HG02973 (cell line): ENCODE results near the gene GPC6.
"Not testable (repeated sequence)": the region's sequence is repeated elsewhere in the genome, so short reads cannot be mapped to it uniquely, and the experiment has no call there.

ENCODE experiments used
- ATAC-seq: cut with Tn5 transposase; IDR thresholded peaks from one replicate; pipeline ENCODE4 v1.9.1; 2021; ENCODE audit warnings: moderate library complexity; ENCODE audit not compliant: unreplicated experiment

GPC6 gene

DNA sequence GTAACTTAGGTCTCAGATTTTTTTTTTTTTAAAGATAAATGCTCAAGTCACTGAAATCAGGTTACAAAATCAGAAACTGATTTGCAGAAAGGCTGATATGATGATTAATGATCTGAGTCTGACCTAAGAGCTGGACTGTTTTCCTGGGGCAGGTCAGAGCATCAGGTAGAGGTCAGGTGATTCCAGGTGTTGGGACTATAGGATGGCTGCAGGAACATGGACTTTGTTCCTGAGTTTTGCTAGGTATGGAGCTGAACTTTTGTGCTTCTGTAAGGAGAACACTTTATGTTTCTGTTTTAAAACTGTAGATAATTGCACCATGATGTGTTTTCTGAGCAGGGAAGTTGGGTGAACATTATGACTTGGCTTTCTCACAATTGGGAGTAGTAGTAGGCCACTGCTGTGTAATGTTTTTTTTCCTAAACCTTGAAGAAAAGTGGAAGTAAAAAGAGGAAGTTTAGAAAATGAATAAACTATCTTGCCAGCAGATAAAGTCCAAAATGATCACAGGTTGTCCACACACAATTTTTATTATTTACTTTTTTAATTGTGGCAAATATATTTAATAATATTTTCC, 955.7 kb downstream of the GPC6 start:
- no peak for ATAC-seq

DNA sequence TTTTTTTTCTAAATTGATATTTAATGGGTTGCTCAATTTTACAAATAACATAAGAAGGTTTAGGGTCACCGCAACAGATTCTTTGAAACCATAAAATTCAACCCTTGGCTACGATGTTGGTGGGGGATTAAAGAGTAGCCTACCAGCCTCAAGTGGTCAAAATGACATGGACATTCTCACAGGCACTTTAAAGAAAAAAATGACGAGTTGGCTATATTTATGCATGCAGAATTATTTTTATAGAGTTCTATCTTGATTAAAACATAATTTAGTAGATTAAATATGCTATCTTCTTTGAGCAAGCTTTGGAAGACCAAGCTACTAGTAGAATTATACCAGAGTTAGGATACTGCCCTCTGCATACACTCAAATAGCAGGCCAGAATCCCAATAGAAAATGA, 959.9 kb downstream of the GPC6 start:
- ATAC-seq, result no peak

DNA sequence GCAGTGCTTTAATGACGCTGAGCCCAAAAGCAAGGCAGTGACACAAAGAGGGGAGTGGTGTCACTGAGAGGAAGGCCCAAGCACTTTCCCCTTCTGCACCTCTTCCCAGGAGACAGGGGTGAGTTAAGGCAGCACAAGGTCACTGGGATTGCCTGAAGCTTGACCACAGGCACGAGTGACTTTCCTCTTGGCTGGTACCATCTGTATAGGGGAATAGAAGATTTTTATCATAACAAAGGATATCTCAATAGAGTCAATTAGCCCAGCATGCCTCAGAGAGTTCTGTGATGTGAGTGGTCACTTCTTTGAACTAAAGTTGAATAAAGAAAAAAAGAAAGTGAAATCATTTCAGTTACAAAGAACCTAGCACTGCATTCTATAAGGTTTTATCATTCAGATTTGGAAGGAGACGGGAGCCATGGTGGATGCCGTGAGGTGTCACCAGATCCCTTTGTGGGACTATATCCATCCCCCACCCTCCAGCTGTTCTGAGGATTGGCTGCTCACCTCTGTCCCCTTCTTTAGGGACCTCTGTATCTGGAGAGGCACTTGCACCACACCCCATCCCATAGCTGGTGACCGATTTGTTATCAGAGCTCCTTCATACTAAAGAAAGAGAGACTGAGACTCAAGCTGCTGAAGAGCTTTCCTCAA, 961.7 kb downstream of the GPC6 start:
- ATAC-seq, result no peak

GRCh38 chr13:94192431-94192975, 965.9 kb downstream of the GPC6 start:
- ATAC-seq, result no peak

- no peak for ATAC-seq
Observed at GRCh38 chr13:94195715-94196114, 969.1 kb downstream of the GPC6 start.

GRCh38 chr13:94196413-94196812, 969.8 kb downstream of the GPC6 start:
- no peak for ATAC-seq

- no peak for ATAC-seq
Observed at GRCh38 chr13:94198681-94199080, 972.1 kb downstream of the GPC6 start.

DNA sequence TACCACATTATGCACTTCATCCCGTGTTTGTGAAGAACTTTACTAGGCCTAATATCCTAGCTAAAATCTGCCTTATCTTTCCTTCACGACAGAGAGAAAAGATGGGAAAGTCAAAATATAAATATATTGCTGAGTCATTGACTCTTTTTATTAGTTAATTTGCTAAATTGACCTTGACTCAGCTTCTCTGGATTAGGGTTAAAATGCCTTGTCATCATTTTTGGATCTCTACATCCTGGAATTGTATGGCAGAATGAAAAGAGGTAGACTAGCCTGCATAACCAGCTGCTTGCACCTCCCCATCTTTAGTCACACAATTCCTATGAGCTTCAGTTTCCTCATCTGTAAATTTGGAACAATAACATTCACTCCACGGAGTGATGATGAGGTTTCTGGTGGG, 972.5 kb downstream of the GPC6 start:
- ATAC-seq, result no peak

- no peak for ATAC-seq
Observed at GRCh38 chr13:94201022-94201421, 974.4 kb downstream of the GPC6 start.

GRCh38 chr13:94204163-94204562, 977.6 kb downstream of the GPC6 start:
- ATAC-seq, result no peak

GRCh38 chr13:94204946-94205345, 978.3 kb downstream of the GPC6 start:
- ATAC-seq, result no peak

DNA sequence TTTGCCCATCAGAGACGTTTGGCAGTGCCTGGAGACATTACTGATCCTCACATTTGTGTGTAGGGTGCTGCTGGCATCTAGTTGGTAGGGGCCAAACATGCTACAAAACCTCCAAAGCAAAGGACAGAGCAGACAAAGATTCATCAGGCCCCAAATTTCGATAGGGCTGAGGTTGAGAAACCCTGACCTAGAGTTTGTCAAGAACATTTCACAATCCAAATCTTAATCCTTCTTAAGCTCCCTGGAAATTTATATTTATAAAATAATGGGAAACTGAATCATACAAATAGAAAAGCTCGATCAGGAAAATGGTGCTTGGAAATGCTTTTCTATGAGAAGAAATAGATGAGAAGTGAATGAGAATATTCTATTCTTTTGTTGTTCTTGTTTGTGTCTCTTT, 979.3 kb downstream of the GPC6 start:
- ATAC-seq, result no peak

GRCh38 chr13:94209117-94209516, 982.5 kb downstream of the GPC6 start:
- no peak for ATAC-seq

DNA sequence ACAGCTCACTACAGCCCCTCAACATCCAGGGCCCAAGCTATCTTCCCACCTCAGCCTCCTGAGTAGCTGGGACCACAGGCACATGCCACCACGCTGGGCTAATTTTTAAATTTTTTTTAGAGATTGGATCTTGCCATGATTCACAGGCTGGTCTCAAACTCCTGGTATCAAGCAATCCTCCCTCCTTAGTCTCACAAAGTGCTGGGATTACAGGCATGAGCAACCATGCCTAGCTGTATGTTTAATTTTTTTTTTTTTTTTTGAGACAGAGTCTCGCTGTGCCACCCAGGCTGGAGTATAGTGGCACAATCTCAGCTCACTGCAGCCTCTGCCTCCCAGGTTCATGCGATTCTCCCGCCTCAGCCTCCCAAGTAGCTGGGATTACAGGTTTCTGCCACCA, 983.3 kb downstream of the GPC6 start:
- ATAC-seq, result not testable (repeated sequence)

GRCh38 chr13:94210816-94211215, 984.2 kb downstream of the GPC6 start:
- ATAC-seq, result no peak

DNA sequence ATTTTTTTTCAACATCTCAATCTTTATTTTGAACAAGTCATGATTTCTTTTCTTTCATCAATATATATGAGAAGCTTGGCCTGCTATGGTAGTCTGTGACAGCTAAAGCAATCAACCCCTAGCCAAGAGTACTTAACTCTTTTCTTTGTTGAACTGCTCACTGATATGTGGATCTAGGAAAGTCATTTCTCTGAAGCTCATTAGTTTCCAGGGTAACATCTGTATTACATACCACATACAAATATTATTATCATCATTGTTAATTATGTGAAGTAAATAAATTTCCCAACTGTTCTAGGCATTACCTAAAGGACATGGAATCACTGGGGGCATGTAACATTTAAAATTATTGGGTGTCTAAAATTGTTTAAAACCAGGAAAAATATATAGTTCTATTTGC, 985.6 kb downstream of the GPC6 start:
- no peak for ATAC-seq

DNA sequence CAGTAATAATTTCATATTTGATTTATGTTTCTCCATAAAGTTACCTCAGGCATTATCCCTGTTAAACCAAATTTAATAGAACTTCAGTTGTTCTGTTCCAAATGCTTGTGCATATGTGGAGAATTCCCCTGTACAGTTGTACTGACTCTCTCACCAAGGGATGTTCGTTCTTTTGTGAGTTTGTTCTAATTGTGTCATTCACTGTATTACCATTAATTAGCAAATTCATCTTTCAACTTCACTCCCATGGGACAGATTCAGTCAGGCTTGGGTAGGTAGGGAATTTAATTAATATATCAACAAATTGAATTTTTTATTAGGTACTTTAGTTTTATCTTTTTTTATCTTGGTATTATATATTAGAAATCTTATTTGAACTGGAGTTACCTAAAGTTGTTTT, 987.5 kb downstream of the GPC6 start:
- ATAC-seq, result no peak

GRCh38 chr13:94214975-94215374, 988.4 kb downstream of the GPC6 start:
- no peak for ATAC-seq

GRCh38 chr13:94216476-94216875, 989.9 kb downstream of the GPC6 start:
- no peak for ATAC-seq

GRCh38 chr13:94217370-94217769, 990.8 kb downstream of the GPC6 start:
- ATAC-seq, result no peak

GRCh38 chr13:94218537-94218936, 991.9 kb downstream of the GPC6 start:
- no peak for ATAC-seq

DNA sequence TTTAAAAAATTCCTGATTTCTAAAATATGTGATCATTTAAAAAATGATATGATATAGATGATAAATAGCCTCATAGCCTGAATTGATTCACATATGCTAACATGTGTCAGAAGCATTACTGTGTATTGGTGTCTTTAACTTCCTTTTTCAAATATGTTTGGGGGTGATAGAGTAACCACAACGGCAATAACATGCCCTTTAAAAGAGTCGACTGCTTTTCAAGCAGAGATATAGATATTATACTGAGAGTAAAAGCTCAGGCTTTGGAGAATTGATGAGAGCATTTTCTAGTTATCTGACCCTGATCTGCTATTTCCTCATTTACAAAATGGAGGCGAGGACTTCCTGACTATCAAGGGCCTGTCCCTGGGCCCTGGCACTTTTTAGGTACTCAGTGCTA, 992.3 kb downstream of the GPC6 start:
- no peak for ATAC-seq

DNA sequence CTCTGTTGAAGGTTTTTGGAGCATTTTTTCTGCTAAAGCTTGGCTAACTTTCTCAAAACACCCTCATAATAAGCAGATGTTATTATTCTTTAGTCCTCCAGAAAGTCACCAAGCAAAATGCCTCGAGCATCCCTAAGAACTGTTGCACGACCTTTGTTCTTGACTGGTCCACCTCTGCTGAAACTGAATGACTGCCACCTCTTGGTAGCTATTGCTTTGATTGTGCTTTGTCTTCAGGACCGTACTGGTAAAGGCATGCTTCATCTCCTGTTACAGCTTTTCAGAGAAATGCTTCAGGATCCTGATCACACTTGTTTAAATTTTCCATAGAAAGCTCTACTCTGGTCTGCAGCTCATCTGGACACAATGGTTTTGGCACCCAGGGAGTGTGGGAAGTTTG, 998.1 kb downstream of the GPC6 start:
- ATAC-seq, result no peak
